GM21526 (cell line): Measurements from ENCODE around the gene E2F6.
A peak's percentile ranks its signal among the peaks of the same experiment; 100 is the strongest.

Experiments used
- ATAC-seq: cut with Tn5 transposase; IDR thresholded peaks from one replicate; pipeline ENCODE4 v1.9.1; 2021; ENCODE audit warnings: moderate library complexity; ENCODE audit not compliant: unreplicated experiment, low FRiP score

E2F6 gene

GRCh38 chr2:11493282-11493681 is 27.3 kb upstream of the E2F6 start:
- no peak for ATAC-seq

GRCh38 chr2:11492720-11493119 is 26.8 kb upstream of the E2F6 start:
- ATAC-seq, result no peak

GRCh38 chr2:11492244-11492643 is 26.3 kb upstream of the E2F6 start:
- no peak for ATAC-seq

- ATAC-seq, result no peak
Observed at GRCh38 chr2:11491348-11491933, 25.5 kb upstream of the E2F6 start.

- no peak for ATAC-seq
Observed at GRCh38 chr2:11490194-11490593, 24.2 kb upstream of the E2F6 start.

GRCh38 chr2:11488809-11489208 is 22.8 kb upstream of the E2F6 start:
- ATAC-seq, result no peak

- ATAC-seq, result no peak
Observed at GRCh38 chr2:11483806-11484617, 18.1 kb upstream of the E2F6 start.

- ATAC-seq, result no peak
Observed at GRCh38 chr2:11482473-11483035, 16.6 kb upstream of the E2F6 start.

- no peak for ATAC-seq
Observed at GRCh38 chr2:11481789-11482472, 16.0 kb upstream of the E2F6 start.

- no peak for ATAC-seq
Observed at GRCh38 chr2:11481426-11481788, 15.4 kb upstream of the E2F6 start.

- ATAC-seq, result no peak
Observed at GRCh38 chr2:11480859-11481258, 14.9 kb upstream of the E2F6 start.

- no peak for ATAC-seq
Observed at GRCh38 chr2:11480406-11480805, 14.4 kb upstream of the E2F6 start.

GRCh38 chr2:11478899-11479605 is 13.1 kb upstream of the E2F6 start:
- ATAC-seq, result no peak

GRCh38 chr2:11477994-11478393 is 12.0 kb upstream of the E2F6 start:
- peak; percentile 67 for ATAC-seq

- no peak for ATAC-seq
Observed at GRCh38 chr2:11473659-11474433, 7.9 kb upstream of the E2F6 start.

GRCh38 chr2:11467749-11468148 is 1.8 kb upstream of the E2F6 start:
- no peak for ATAC-seq

GRCh38 chr2:11467129-11467649 is 1.2 kb upstream of the E2F6 start:
- ATAC-seq, result no peak

- peak; percentile 16 for ATAC-seq
Observed at GRCh38 chr2:11466307-11467128, 557 bp upstream of the E2F6 start.

GRCh38 chr2:11465110-11465484 is 864 bp downstream of the E2F6 start:
- ATAC-seq, result no peak
